HG03045 (cell line): ENCODE data around the gene MRPL12.

Source experiments
- ATAC-seq: cut with Tn5 transposase; IDR thresholded peaks from one replicate; pipeline ENCODE4 v1.9.1; 2021; ENCODE audit warnings: mild to moderate bottlenecking, moderate library complexity; ENCODE audit not compliant: unreplicated experiment

MRPL12 gene

GRCh38 chr17:81700353-81701287 is 2.5 kb upstream of the MRPL12 start:
- no peak for ATAC-seq

DNA sequence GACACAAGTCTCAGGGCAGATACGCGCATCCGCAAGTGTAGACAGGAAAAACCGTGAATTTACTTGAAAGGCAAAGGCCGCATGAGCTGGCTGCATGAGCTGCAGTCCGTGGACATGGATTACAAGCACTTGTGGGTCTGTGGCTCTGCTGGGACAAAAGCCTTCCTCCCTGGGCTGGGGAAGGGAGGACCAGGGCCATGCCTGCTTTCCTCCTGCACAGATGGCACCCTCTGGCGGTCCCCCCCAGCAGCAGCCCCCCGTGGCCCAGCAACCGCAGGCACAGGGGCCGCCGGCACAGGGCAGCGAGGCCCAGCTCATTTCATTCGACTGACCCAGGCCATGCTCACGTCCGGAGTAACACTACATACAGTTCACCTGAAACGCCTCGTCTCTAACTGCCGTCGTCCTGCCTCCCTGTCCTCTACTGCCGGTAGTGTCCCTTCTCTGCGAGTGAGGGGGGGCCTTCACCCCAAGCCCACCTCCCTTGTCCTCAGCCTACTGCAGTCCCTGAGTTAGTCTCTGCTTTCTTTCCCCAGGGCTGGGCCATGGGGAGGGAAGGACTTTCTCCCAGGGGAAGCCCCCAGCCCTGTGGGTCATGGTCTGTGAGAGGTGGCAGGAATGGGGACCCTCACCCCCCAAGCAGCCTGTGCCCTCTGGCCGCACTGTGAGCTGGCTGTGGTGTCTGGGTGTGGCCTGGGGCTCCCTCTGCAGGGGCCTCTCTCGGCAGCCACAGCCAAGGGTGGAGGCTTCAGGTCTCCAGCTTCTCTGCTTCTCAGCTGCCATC is 1.7 kb upstream of the MRPL12 start:
- ATAC-seq, result no peak

GRCh38 chr17:81703747-81704654 is 834 bp downstream of the MRPL12 start:
- ATAC-seq, result no peak

- ATAC-seq, result no peak
These were observed 2.5 kb downstream of the MRPL12 start for GRCh38 chr17:81705518-81706231.

- no peak for ATAC-seq
These were observed 3.1 kb downstream of the MRPL12 start for GRCh38 chr17:81706232-81706611.

DNA sequence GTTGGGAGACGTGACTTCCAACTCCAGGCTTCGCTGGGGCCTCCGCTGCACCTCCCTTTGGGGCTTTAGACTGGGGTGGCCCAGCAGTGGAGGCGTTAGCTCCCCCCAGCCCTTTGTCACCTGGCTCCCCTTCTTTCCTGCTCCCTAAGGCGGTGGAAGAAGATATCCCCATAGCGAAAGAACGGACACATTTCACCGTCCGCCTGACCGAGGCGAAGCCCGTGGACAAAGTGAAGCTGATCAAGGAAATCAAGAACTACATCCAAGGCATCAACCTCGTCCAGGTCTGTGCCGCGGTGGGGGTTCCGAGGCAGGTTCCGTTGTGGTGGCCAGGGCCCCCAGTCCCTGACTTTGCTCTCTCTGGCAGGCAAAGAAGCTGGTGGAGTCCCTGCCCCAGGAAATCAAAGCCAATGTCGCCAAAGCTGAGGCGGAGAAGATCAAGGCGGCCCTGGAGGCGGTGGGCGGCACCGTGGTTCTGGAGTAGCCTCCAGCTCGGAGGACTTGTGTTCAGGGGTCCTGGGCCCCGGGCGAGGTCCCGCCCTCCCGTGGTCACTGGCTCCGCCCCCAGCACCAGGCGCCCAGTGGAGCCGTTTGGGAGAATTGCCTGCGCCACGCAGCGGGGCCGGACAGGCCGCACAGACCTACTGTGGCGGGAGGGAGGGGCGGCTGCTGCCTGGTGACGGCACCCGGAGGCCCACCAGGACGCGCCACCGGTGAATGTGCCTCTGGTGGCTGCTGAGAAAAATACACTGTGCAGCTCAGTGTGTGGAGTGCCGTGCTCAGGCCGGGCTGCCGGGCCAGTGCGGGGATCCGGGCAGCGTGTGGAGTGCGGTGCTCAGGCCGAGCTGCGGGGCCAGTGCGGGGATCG is 3.8 kb downstream of the MRPL12 start:
- ATAC-seq, result no peak

- ATAC-seq, result no peak
These were observed 4.8 kb downstream of the MRPL12 start for GRCh38 chr17:81707725-81708646.

GRCh38 chr17:81708739-81709185 is 5.6 kb downstream of the MRPL12 start:
- ATAC-seq, result no peak

- ATAC-seq, result no peak
These were observed 7.5 kb downstream of the MRPL12 start for GRCh38 chr17:81710514-81711308.

- ATAC-seq, result peak; percentile 66
These were observed 8.8 kb downstream of the MRPL12 start, which contains the start of gene SLC25A10 for GRCh38 chr17:81711814-81712467. Gene SLC25A10, plus strand, starts transcription at chr17:81712284. Its CDS starts 143 bp downstream, at chr17:81712427.

DNA sequence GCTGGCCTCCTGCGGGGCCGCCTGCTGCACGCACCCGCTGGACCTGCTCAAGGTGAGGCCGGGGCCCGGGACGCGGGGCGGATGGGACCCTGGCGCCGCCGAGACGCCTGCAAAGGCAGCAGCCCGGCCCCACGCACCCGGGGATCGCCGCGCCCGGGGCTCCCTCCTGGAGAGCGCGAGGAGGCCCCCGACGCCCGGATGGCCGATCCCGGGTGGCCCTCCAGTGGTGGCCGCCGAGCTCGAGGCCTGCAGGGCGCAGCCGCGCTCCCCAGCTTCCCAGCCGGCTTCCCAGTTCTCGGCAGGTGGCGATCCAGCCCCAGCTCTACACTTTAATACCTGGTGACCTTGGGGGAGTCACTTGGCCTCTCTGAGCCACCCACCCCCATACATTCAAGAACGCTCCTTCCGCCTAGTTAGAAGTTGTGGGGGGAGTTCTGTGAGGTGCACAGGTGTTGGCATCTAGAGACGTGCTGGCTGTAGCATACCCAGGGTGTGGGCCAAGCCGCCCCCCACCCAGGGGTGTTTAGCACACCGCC is 9.4 kb downstream of the MRPL12 start:
- no peak for ATAC-seq

GRCh38 chr17:81713004-81713555 is 9.9 kb downstream of the MRPL12 start:
- ATAC-seq, result no peak

- no peak for ATAC-seq
These were observed 10.6 kb downstream of the MRPL12 start for GRCh38 chr17:81713556-81714411.

GRCh38 chr17:81714412-81715106 is 11.4 kb downstream of the MRPL12 start:
- no peak for ATAC-seq
